Left lung (tissue), 10 donors: Measurements from ENCODE around the gene ZNF189. TPM values are rescaled to one million over a fixed set of nuclear protein-coding genes. Genes with fewer than 3 reads are reported as not detected.

ENCODE experiments used
- ATAC-seq: fragments of 200-7000 bp; cut with Tn5 transposase; one replicate; pipeline ENCODE4 v1.9.1; 2020; ENCODE audit warnings: moderate library complexity
- DNase-seq, 4 donors: peaks; one replicate each; pipeline ENCODE4 v3.0.0-alpha.2; 2013 to 2020
- H3K27ac ChIP-seq, 2 donors: fragments of 200-600 bp; sonication (generic) in 1 of 2; one replicate each; pipeline versions ENCODE4 v1.5.0 to v1.8.0; 2020 to 2021
- H3K27me3 ChIP-seq, 2 donors: fragments of 200-600 bp; sonication (generic) in 1 of 2; one replicate each; pipeline versions ENCODE4 v1.5.0 to v1.8.0; 2020 to 2021
- H3K36me3 ChIP-seq, 2 donors: fragments of 200-600 bp; sonication (generic) in 1 of 2; one replicate each; pipeline versions ENCODE4 v1.5.0 to v1.8.0; 2020 to 2021
- H3K4me1 ChIP-seq, 2 donors: fragments of 200-600 bp; one replicate each; pipeline ENCODE4 v1.8.0; 2021
- H3K4me3 ChIP-seq, 2 donors: fragments of 200-600 bp; sonication (generic) in 1 of 2; one replicate each; pipeline versions ENCODE4 v1.5.0 to v1.8.0; 2020 to 2021; ENCODE audit warnings: mild to moderate bottlenecking in 1 of 2
- H3K9me3 ChIP-seq, 2 donors: fragments of 200-600 bp; sonication (generic) in 1 of 2; one replicate each; pipeline versions ENCODE4 v1.5.0 to v1.8.0; 2020 to 2021
- CTCF ChIP-seq, 2 donors: fragments of 200-600 bp; sonication (generic) in 1 of 2; IDR thresholded peaks; one replicate each; pipeline versions ENCODE4 v1.5.0 to v1.8.0; 2021; ENCODE audit warnings: antibody characterized with exemption in 2 of 2
- intact Hi-C, 2 donors: fragments of 100-400 bp; cut with DNase I; formaldehyde crosslinking; loops; one replicate each; pipeline versions ENCODE4 v1.11.2 to v1.14.2; 2022
- polyA plus RNA-seq, 6 donors: library from polyadenylated mRNA; unstranded; fragments of 120-200 nt; gene quantifications; one replicate each; pipeline ENCODE4 v1.2.1, GENCODE V29; 2013; ENCODE audit not compliant: insufficient read length in 6 of 6
- total RNA-seq, 2 donors: library from RNA; stranded (reverse); fragmentation: NEBNext Ultra II Directional; extraction: Animal tissue kit (Norgen Biotek cat#: 25700); gene quantifications; one replicate each; pipeline ENCODE4 v1.2.1, GENCODE V29; 2021
- donor health status: DM: no; HTN: yes; CAD: no.
- donor health status: DM: no; HTN: no; CAD: no.

The ZNF189 gene
- total and polyA plus RNA-seq, 8 donors = 15.7 to 45.1 (median 37.9) TPM

GRCh38 chr9:101433229-101433628 is 34.6 kb downstream of the ZNF189 start:
- intact Hi-C loops = no loop called here
- Histone ChIP-seq H3K4me1 (no peaks in the 10 kb centered on the region), H3K27me3 (no peaks in the 10 kb centered on the region), H3K4me3 (no peak overlapping the region), H3K36me3 (no peaks in the 10 kb centered on the region), H3K27ac (no peak overlapping the region), H3K9me3 (no peaks in the 10 kb centered on the region)
- no peak for ATAC-seq
- TF ChIP-seq CTCF (IDR thresholded peaks at IDR 0.05) = no peak
- DNase-seq = no peak

DNA sequence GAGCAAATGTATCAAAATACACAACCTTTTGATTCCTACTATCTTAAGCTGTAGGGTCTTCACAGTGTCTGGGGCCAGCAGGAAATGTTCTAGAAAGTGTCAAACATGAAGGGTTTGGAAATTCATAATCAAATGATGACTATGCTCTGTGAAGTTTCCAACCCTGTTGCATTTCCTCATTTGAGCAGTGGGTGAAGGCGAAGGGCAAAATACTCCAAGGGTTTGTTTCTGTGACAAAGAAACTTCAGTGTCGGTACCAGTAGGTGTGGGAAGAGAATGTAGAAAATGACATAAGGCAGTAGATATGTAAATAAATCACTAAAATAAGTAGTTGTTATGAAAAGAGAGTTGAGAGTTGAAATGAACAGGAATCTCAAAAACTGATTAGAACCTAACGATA is 36.3 kb downstream of the ZNF189 start:
- intact Hi-C loops = no loop called here
- H3K27ac ChIP-seq = no peak overlapping the region
- no peaks in the 10 kb centered on the region for H3K4me1 ChIP-seq
- ATAC-seq (peak; percentile 80), DNase-seq (peak in 1 of 4 donors; percentile 11)
- H3K36me3 ChIP-seq = no peaks in the 10 kb centered on the region
- TF ChIP-seq CTCF (IDR thresholded peaks at IDR 0.05) = no peak
- H3K27me3 ChIP-seq = no peaks in the 10 kb centered on the region
- no peaks in the 10 kb centered on the region for H3K9me3 ChIP-seq
- no peak overlapping the region for H3K4me3 ChIP-seq

- no peak for TF ChIP-seq CTCF (IDR thresholded peaks at IDR 0.05)
- H3K4me1 ChIP-seq = no peaks in the 10 kb centered on the region
Observed at GRCh38 chr9:101435601-101436079, 37.0 kb downstream of the ZNF189 start, which contains the start of gene ALDOB. Gene ALDOB, minus strand, starts transcription at chr9:101435774. Its CDS starts 4,887 bp downstream, at chr9:101430887.

DNA sequence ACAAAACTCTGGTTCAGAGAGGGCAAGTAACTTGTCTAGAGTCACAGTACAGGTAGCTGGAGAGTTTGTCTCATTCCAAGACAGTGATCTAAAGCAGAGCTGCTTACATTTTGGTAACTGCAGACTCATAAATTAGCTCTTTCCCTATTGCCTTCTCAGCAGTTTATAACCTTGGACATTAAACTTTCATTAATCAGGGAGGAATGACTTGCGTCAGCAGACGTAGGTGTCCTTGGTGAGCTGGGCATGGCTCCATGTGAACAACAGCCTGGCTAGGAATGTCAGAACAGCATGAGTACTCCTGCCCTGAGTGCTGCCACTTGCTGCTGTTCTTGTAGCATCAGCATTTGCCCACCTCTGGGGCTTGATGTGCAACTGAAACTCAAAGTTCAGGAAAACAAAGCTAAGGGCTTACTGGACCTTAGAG is 39.2 kb downstream of the ZNF189 start:
- DNase-seq (no peak), ATAC-seq (peak; percentile 63)
- no peaks in the 10 kb centered on the region for H3K36me3 ChIP-seq
- intact Hi-C loops = no loop called here
- H3K4me3 ChIP-seq = no peak overlapping the region
- no peaks in the 10 kb centered on the region for H3K9me3 ChIP-seq
- no peaks in the 10 kb centered on the region for H3K27me3 ChIP-seq
- H3K27ac ChIP-seq = no peak overlapping the region
- TF ChIP-seq CTCF (IDR thresholded peaks at IDR 0.05) = no peak
- no peaks in the 10 kb centered on the region for H3K4me1 ChIP-seq

More at GRCh38 chr9:101435601-101436079, 37.0 kb downstream of the ZNF189 start, which contains the start of gene ALDOB:
- DNase-seq (no peak), ATAC-seq (no peak)
- Histone ChIP-seq H3K27ac (no peak within 1 kb of the TSS), H3K9me3 (no peaks in the 10 kb centered on the region), H3K36me3 (no peaks in the 10 kb centered on the region), H3K4me3 (no peak within 1 kb of the TSS), H3K27me3 (no peaks in the 10 kb centered on the region)
- intact Hi-C loops = no loop called here

DNA sequence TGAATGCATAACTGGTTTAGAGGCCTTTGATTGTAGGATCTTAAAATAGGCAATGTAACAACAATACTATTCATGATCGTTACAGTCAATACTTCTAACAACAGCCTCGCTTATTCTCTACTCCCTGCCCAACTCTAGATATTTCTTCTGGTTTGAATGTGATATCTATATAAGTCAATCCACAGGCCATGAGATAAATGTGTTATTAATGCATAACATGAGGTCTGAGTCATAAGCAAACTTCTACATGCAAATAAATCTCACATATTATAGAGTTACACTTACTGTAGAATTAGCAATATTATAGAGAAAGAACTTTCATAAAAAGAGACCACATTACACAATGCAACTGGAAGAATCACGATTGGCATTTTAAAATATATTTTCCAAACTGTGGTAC is 39.9 kb downstream of the ZNF189 start:
- Histone ChIP-seq H3K9me3 (no peaks in the 10 kb centered on the region), H3K4me3 (no peak overlapping the region), H3K27ac (no peak overlapping the region), H3K27me3 (no peaks in the 10 kb centered on the region), H3K36me3 (no peaks in the 10 kb centered on the region), H3K4me1 (no peaks in the 10 kb centered on the region)
- intact Hi-C loops = no loop called here
- TF ChIP-seq CTCF (IDR thresholded peaks at IDR 0.05) = no peak
- no peak for ATAC-seq
- no peak for DNase-seq
